Spleen (tissue), 7 donors: ENCODE measurements around the gene SORCS3.

Experiments used
- CTCF ChIP-seq, 11 experiments: fragments of 200-600 bp in 7 of 11; fragments of 450-650 bp in 4 of 11; sonication (generic) in 4 of 11; IDR thresholded peaks in 8 of 11; conservative IDR thresholded peaks in 3 of 11; 1 replicate in 7 of 11; 2 replicates in 4 of 11; pipeline versions ENCODE4 v1.4.0 to v1.8.0; 2016 to 2021; ENCODE audit warnings: antibody characterized with exemption in 11 of 11, inconsistent platforms in 4 of 11, mild to moderate bottlenecking in 1 of 11
- POLR2A ChIP-seq, 3 donors: fragments of 450-650 bp; IDR thresholded peaks; one replicate each; pipeline ENCODE4 v1.5.1; 2017; ENCODE audit warnings: antibody characterized with exemption in 3 of 3, mild to moderate bottlenecking in 1 of 3
- donor health status: DM: no; HTN: no; CAD: no; lungs with moderate emphysema.
- donor health status: DM: no; HTN: no; CAD: no.
- donor health status: DM: no; HTN: no; CAD: no.

- TF ChIP-seq CTCF (IDR thresholded peaks at IDR 0.05 in 8 of 11, conservative IDR thresholded peaks at IDR 0.05 in 3 of 11) (no peak), POLR2A (IDR thresholded peaks at IDR 0.05) (no peak)
Measured at GRCh38 chr10:104824380-104825006, 183.4 kb downstream of the SORCS3 start.
